ENCODE results near the gene TIMM10B. TPM values are rescaled to one million over a fixed set of nuclear protein-coding genes. Genes with fewer than 3 reads are reported as not detected.

The TIMM10B gene
- total and polyA plus RNA-seq, 2 experiments from 2014 or later: 56.3 to 65.8 TPM

DNA sequence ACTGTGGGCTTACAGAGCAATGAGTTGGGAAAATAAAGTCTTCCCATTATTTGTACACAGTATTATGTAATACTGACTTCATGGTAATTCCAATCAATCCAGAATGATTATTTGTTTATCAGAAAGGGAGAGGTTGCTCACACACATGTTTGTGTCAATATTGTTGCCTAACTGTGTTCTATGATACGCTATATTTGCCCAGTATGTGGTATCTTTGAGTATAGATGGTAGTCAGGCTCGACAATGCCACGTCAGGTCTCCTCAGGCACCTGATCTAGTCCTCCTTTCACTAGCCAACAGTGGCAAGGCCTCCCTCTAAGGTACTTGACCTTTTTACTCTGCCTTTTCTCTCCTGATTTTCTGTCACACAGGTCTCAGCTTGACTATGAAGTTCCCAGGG lies 21.1 kb downstream of the TIMM10B start:
- 94% methylated on average over 3 of the region's 3 CpGs for WGBS (ENCODE audit: low lambda C conversion rate, missing lambda C conversion rate)

GRCh38 chr11:6504166-6504565 lies 22.9 kb downstream of the TIMM10B start:
- no peaks in the 10 kb centered on the region for H3K36me3 ChIP-seq (replicated peaks; ENCODE audit: insufficient read depth, low read depth)
- TF ChIP-seq EZH2phosphoT487 (IDR thresholded peaks at IDR 0.05; ENCODE audit: low read depth, severe bottlenecking, unreplicated experiment) (no peak), CTCF (IDR thresholded peaks at IDR 0.05; ENCODE audit: poor library complexity) (no peak), EZH2 (IDR thresholded peaks at IDR 0.05; ENCODE audit: borderline replicate concordance) (no peak)
- H3K4me2 ChIP-seq: no peak overlapping the region
- H3K4me1 ChIP-seq (ENCODE audit: insufficient read depth): no peaks in the 10 kb centered on the region
- no peaks in the 10 kb centered on the region for H3K9me3 ChIP-seq (ENCODE audit: low read depth)
- H3K27ac ChIP-seq: no peak overlapping the region
- H2AFZ ChIP-seq: no peak overlapping the region
- no peaks in the 10 kb centered on the region for H4K20me1 ChIP-seq (ENCODE audit: insufficient read depth, poor library complexity, severe bottlenecking)
- no peaks in the 10 kb centered on the region for H3K9me2 ChIP-seq (replicated peaks; ENCODE audit: insufficient read depth)
- DNase-seq (ENCODE audit: low spot score): no peak
- H3K4me3 ChIP-seq: no peak overlapping the region
- no peaks in the 10 kb centered on the region for H3K27me3 ChIP-seq
- no peaks in the 10 kb centered on the region for H3K79me2 ChIP-seq
- 75% methylated on average over 3 of the region's 3 CpGs for WGBS (ENCODE audit: low lambda C conversion rate, missing lambda C conversion rate)

More for the DNA sequence above, 21.1 kb downstream of the TIMM10B start:
- Histone ChIP-seq H3K27ac (no peak overlapping the region), H3K4me2 (no peak overlapping the region), H3K4me1 (ENCODE audit: insufficient read depth) (no peaks in the 10 kb centered on the region), H3K4me3 (no peak overlapping the region), H3K27me3 (no peaks in the 10 kb centered on the region), H3K9me3 (ENCODE audit: low read depth) (no peaks in the 10 kb centered on the region), H3K79me2 (no peaks in the 10 kb centered on the region), H4K20me1 (ENCODE audit: insufficient read depth, poor library complexity, severe bottlenecking) (no peaks in the 10 kb centered on the region), H3K9me2 (replicated peaks; ENCODE audit: insufficient read depth) (no peaks in the 10 kb centered on the region), H2AFZ (no peak overlapping the region), H3K36me3 (replicated peaks; ENCODE audit: insufficient read depth, low read depth) (no peaks in the 10 kb centered on the region)
- DNase-seq (ENCODE audit: low spot score): no peak
- TF ChIP-seq CTCF (IDR thresholded peaks at IDR 0.05; ENCODE audit: poor library complexity) (no peak), EZH2 (IDR thresholded peaks at IDR 0.05; ENCODE audit: borderline replicate concordance) (no peak), EZH2phosphoT487 (IDR thresholded peaks at IDR 0.05; ENCODE audit: low read depth, severe bottlenecking, unreplicated experiment) (no peak)

DNA sequence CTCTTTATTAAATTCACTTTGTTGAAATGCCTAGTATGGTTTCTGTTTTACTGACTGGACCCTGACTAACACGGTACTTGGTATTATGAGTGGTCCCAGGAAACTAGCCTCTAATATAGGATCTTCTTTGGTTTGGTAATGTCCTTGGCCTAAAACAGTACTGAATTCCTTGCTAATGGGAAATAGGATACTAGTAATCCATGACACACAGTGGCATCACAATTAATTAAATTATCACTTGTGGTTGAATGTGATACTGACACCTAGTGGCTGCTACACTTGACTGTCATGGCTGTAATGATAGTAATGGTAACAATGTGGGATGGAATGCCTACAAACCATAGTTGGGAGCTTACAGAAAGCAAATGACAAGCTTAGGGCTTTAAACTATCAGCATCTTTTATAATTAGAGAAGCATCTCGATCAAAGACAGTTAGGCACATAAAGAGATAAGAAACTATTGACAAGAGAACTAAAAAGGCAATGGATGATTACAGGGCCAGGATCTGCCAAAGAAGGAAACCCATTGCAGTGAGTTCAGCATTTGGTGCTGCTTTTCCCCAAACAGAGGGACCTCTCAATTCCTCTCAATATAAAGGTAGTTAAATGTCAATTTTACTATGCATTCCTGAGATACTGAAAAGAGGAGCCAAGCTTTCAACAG lies 24.4 kb downstream of the TIMM10B start:
- no peaks in the 10 kb centered on the region for H3K27me3 ChIP-seq
- no peaks in the 10 kb centered on the region for H3K9me2 ChIP-seq (replicated peaks; ENCODE audit: insufficient read depth)
- H3K4me3 ChIP-seq: no peak overlapping the region
- DNase-seq (ENCODE audit: low spot score): peak; percentile 62
- no peak overlapping the region for H2AFZ ChIP-seq
- H3K4me1 ChIP-seq (ENCODE audit: insufficient read depth): no peaks in the 10 kb centered on the region
- WGBS (ENCODE audit: low lambda C conversion rate, missing lambda C conversion rate): 54% methylated on average over 2 of the region's 2 CpGs
- H3K79me2 ChIP-seq: no peaks in the 10 kb centered on the region
- H3K9me3 ChIP-seq (ENCODE audit: low read depth): no peaks in the 10 kb centered on the region
- H4K20me1 ChIP-seq (ENCODE audit: insufficient read depth, poor library complexity, severe bottlenecking): no peaks in the 10 kb centered on the region
- H3K4me2 ChIP-seq: no peak overlapping the region
- TF ChIP-seq EZH2 (IDR thresholded peaks at IDR 0.05; ENCODE audit: borderline replicate concordance): no peak
- peak; percentile 79 for TF ChIP-seq CTCF (IDR thresholded peaks at IDR 0.05; ENCODE audit: poor library complexity)
- no peak overlapping the region for H3K27ac ChIP-seq
- H3K36me3 ChIP-seq (replicated peaks; ENCODE audit: insufficient read depth, low read depth): no peaks in the 10 kb centered on the region

All from hepatocyte (in vitro differentiated cells).